Stimulated activated CD4-positive, alpha-beta T cell treated with anti-CD3 and anti-CD28 coated beads, Interleukin-1b, Interleukin-23, amount 100 ng/mL, for 24 hours (primary cell): ENCODE results near the gene HINFP.
"Not testable (repeated sequence)": the region's sequence is repeated elsewhere in the genome, so short reads cannot be mapped to it uniquely, and the experiment has no call there.

Source experiments
- DNase-seq, 4 experiments: peaks; one replicate each; pipeline ENCODE4 v3.0.0-alpha.2; 2020; ENCODE audit warnings: low read depth in 4 of 4, low spot score in 1 of 4

HINFP gene

GRCh38 chr11:119154178-119154577, 32.8 kb downstream of the HINFP start:
- DNase-seq: no peak

GRCh38 chr11:119155733-119156492, 34.5 kb downstream of the HINFP start:
- no peak for DNase-seq

- no peak for DNase-seq
Measured at GRCh38 chr11:119156496-119156895, 35.1 kb downstream of the HINFP start.

- no peak for DNase-seq
Measured at GRCh38 chr11:119157063-119157462, 35.7 kb downstream of the HINFP start.

GRCh38 chr11:119158467-119158866, 37.1 kb downstream of the HINFP start:
- no peak for DNase-seq

- DNase-seq: no peak
Measured at GRCh38 chr11:119160151-119160550, 38.8 kb downstream of the HINFP start.

- DNase-seq: no peak
Measured at GRCh38 chr11:119161871-119162270, 40.5 kb downstream of the HINFP start.

- no peak for DNase-seq
Measured at GRCh38 chr11:119166368-119167076, 45.1 kb downstream of the HINFP start.

- not testable (repeated sequence) for DNase-seq
Measured at GRCh38 chr11:119167077-119167458, 45.7 kb downstream of the HINFP start.

GRCh38 chr11:119167933-119168332, 46.6 kb downstream of the HINFP start:
- no peak for DNase-seq

GRCh38 chr11:119168471-119169281, 47.3 kb downstream of the HINFP start, which contains the start of gene NLRX1:
Gene NLRX1, plus strand, starts transcription at chr11:119168725. Its CDS starts 2,679 bp downstream, at chr11:119171404.
- DNase-seq: peak; percentile 57 to 80 (median 70)

- DNase-seq: peak in 3 of 4 experiments; percentile 10 to 30 (median 14)
Measured at GRCh38 chr11:119169282-119169719, 47.9 kb downstream of the HINFP start.

- no peak for DNase-seq
Measured at GRCh38 chr11:119172513-119172912, 51.1 kb downstream of the HINFP start.

GRCh38 chr11:119173453-119173852, 52.1 kb downstream of the HINFP start:
- DNase-seq: no peak

- no peak for DNase-seq
Measured at GRCh38 chr11:119175493-119176077, 54.2 kb downstream of the HINFP start.

GRCh38 chr11:119178166-119178680, 56.8 kb downstream of the HINFP start:
- no peak for DNase-seq

GRCh38 chr11:119179342-119179741, 58.0 kb downstream of the HINFP start:
- no peak for DNase-seq

GRCh38 chr11:119179983-119180382, 58.6 kb downstream of the HINFP start:
- DNase-seq: no peak

- no peak for DNase-seq
Measured at GRCh38 chr11:119180729-119181676, 59.6 kb downstream of the HINFP start.
